Ramos (cell line): Measurements from ENCODE around the gene PPP1R12B.
"Not testable (repeated sequence)": the region's sequence is repeated elsewhere in the genome, so short reads cannot be mapped to it uniquely, and the experiment has no call there.

Source experiments
- in situ Hi-C: fragments of 300-500 bp; cut with MboI; formaldehyde crosslinking; loops from one replicate; pipeline ENCODE4 v1.14.3; 2022; ENCODE audit warnings: low sequenced_read_pairs; ENCODE audit not compliant: unreplicated experiment

PPP1R12B gene

GRCh38 chr1:202333861-202334260, 14.6 kb upstream of the PPP1R12B start:
- in situ Hi-C loops = no loop called here

- in situ Hi-C loops = loop anchor here (10.0 kb wide), 1 partner anchor 231 kb away; no protein-coding TSS in a partner anchor
These were observed 4.7 kb upstream of the PPP1R12B start for GRCh38 chr1:202343652-202344349.

DNA sequence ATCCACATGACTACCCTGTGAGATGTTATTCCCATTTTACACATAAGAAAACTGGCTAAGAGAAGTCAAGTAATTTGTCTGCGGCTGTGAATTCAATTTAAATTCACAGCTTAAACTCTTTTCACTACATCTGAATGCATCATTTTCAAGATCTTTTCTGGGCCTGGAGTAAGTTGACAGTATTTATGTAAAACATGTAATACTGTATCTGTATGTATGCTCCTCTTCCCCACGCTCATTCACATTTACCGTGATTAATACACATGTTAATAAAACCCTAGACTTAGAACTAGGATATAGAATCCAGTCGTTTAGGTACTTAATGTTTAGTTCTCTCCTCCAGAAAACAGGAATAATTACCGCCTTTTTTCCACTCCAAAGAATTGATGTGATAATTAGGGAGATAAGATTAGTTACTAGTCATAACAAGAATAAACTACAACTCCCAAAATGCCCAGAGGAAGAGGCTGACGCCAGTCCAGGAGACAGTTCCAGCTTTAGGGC, 442 bp upstream of the PPP1R12B start:
- in situ Hi-C loops = loop anchor here (10.0 kb wide), 1 partner anchor 227 kb away; no protein-coding TSS in a partner anchor

GRCh38 chr1:202349206-202349928, 868 bp downstream of the PPP1R12B start:
- in situ Hi-C loops = loop anchor here (10.0 kb wide), 1 partner anchor 225 kb away; no protein-coding TSS in a partner anchor

DNA sequence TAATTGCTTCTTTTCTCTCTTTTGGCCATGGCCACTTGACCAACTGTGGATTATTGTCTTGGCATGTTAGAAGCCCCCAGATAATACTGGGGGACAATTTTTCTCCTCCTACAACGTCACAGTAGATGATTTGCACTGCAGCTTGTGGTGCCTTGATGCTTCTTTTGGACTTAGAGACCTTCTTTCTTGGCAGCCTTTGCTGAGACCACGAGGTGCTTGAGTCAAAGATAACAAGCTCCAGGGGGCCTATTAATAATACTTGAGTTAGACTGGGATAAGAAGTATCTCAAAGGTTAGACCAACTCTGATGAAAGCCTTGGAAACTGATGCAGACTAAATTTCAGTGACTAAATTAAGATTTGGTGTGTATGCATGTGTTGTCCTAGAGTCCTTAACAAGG, 3.2 kb downstream of the PPP1R12B start:
- in situ Hi-C loops = no loop called here

DNA sequence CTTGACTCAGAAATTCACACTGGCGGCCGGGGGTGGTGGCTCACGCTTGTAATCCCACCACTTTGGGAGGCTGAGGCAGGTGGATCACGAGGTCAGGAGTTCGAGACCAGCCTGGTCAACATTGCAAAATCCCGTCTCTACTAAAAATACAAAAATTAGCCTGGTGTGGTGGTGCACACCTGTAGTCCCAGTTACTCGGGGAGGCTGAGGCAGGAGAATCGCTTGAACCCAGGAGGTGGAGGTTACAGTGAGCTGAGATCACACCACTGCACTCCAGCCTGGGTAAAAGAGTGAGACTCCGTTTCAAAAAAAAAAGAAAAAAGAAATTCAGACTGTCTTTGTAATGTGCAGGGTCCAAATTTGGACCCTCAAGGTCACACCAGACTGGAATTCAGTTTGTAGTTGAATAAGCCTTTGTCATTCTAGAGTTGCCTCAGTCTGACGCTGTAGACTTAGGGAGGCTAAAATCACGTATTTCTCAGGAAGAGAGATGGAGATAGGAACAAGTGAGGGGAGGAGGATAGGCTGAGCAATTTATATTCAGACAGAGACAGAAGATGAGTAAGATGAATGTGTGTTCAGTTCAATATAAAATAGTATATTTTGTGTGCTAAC, 4.2 kb downstream of the PPP1R12B start:
- in situ Hi-C loops = not testable (repeated sequence)

- in situ Hi-C loops = no loop called here
These were observed 7.5 kb downstream of the PPP1R12B start for GRCh38 chr1:202355944-202356553.

DNA sequence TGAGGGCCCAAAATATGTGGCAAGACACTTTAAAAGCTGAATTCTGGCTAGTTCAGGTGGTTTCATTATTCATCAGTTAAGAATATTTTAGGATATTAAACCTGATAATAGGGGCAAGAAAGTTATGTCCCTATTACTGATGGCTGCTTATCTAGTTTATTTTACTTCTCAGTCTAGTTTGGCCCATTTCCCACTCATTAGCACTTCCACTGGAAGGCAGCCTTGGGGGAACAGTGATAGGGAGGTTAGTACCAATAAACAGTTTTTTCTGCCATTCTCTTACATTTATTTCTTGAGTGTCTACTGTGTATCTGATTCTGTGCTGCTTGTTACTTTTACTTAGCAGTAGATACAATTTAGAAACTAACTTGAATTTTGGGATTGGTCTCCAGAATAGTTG, 9.0 kb downstream of the PPP1R12B start:
- in situ Hi-C loops = no loop called here

DNA sequence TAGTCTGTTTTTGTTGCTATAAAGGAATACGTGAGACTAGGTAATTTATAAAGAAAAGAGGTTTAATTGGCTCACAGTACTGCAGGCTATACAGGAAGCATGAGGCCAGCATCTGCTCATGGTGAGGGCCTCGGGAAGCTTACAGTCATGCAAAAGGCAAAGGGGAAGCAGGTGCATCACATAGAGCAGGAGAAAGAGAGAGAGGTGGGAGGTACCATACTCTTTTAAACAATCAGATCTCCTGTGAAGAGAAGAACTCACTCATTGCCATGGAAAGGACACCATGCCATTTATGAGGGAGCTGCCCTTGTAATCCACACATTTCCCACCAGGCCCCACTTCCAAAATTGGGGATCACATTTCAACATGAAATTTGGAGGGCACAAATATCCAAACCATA, 12.7 kb downstream of the PPP1R12B start:
- in situ Hi-C loops = no loop called here

DNA sequence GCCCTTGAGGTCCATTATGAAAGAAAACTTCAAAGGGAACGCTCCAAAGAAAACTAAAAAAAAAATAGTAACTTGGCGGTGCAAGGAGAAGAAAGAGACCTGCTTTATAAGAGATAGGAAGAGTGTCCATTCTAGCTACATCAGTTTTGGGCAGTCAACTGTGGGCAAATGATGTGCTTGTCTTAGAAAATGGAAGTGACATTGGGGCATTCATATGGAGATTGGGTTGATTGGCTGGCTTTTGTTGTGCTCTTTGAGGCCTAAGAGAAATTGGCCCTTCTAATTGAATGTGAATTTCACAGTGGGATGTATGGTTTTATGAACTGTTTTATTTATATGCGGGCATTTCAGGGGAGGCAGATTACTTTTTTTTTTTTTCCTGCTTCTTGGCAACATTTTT, 13.2 kb downstream of the PPP1R12B start:
- in situ Hi-C loops = no loop called here

DNA sequence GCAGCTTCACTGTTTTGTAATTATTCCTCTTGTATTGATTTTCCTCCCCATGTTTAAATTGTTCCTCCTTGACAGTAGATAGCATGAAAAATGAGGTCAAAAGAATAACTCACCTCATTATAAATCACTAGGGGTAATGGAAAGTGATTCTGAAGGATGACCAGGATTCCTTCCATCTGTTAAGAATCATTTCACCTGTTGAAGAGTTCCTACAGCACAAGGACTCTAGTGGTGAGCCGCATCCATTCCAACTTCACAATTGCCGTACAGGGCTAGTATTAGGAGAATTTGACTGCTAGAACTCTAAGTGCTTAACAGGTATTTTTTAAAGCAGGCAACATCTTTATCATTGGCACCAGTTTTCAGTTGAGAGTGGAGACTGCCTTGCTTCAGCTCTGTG, 13.7 kb downstream of the PPP1R12B start:
- in situ Hi-C loops = no loop called here

- in situ Hi-C loops = no loop called here
These were observed 16.8 kb downstream of the PPP1R12B start for GRCh38 chr1:202365092-202365815.

GRCh38 chr1:202367271-202367670, 18.8 kb downstream of the PPP1R12B start:
- in situ Hi-C loops = no loop called here

DNA sequence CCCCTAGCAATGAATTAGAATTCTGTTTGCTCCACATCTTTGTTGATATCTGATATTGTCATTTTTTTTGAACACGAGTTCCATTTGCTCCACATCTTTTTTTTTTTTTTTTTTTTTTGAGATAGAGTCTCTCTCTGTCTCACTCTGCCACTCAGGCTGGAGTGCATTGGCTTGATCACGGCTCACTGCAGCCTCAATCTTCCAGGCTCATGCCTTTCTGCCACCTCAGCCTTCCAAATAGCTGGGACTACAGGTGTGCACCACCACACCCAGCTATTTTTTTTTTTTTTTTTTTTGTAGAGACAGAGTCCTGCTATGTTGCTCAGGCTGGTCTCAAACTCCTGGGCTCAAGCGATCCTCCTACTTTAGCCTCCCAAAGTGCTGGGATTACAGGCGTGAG, 22.4 kb downstream of the PPP1R12B start:
- in situ Hi-C loops = not testable (repeated sequence)

GRCh38 chr1:202374099-202374498, 25.6 kb downstream of the PPP1R12B start:
- in situ Hi-C loops = no loop called here

DNA sequence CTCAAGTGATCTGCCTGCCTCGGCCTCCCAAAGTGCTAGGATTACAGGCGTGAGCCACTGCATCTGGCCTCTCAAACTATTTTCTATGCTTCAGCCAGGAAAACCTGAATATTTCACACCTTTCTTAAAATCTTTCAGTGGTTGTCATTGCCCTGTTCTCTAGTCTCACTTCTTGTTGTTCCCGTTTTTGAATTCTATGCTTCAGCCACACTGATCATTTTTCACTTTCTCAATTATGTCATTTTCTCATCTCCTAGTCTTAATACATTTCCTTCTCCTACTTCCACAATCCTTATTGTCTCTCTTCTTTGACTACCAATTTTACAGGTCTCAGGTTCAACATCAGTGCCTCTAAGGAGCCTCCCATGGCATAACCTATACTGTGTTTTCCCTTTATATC, 26.7 kb downstream of the PPP1R12B start:
- in situ Hi-C loops = not testable (repeated sequence)

DNA sequence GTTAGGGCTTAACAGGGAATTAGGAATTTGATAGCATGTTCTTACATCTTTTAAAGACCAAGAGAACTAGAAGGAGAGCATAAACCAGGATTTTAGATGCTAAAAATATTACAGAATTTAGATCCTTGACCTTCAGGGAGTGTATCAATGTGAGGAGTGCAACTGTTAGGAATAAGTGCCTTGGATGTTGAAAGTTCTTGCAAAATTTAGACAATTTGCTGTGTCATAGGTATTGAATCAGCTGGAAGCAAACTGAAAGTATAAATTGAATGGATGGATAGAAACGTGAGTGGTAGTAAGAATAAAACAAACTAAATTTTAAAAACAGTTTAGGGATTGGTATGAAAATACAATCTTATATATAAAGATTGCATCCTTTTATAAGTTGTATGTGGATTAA, 27.7 kb downstream of the PPP1R12B start:
- in situ Hi-C loops = no loop called here

DNA sequence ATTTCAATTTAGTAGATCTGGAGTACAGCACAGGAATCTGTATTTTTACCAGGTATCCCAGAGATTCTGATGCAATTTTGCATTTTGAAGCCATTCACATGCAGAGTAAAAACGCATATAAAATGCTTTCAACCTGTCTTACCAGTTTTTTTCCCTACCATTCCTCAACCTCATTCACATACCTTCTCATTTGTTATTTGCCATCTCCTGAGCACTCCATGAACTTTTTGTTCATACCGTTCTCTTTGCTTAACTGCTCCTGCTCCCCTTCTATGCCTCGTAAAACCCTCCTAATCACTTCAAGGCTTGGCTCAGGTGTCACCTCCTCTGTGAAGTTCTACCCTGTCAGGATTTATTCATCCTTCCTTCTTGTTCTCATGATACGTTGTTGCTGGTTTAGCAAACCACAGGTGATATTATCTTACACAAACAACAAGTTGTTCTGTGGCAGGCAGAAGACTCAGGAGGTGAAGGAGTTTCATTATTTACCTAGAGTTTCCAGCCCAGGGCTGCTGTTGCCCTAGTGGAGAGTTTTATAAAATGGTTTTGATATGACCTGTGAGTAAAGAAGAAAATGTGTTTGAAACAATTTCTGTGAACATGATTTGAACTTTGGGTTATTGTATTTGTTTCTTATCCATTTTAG, 31.5 kb downstream of the PPP1R12B start:
- in situ Hi-C loops = not testable (repeated sequence)

- in situ Hi-C loops = not testable (repeated sequence)
These were observed 32.0 kb downstream of the PPP1R12B start for GRCh38 chr1:202380535-202380934.
